Hepatocyte (in vitro differentiated cells): Measurements from ENCODE around the gene FBF1. TPM values are rescaled to one million over a fixed set of nuclear protein-coding genes. Genes with fewer than 3 reads are reported as not detected.

Experiments used
- DNase-seq: peaks from one replicate; pipeline ENCODE4 v3.0.0-alpha.2; 2016; ENCODE audit warnings: low spot score
- H2AFZ ChIP-seq: fragments of 200-600 bp; sonication (generic); 2 replicates; pipeline ENCODE4 v1.6.0; 2016; ENCODE audit warnings: antibody characterized with exemption, mild to moderate bottlenecking
- H3K27ac ChIP-seq: fragments of 200-600 bp; sonication (generic); 2 replicates; pipeline ENCODE4 v1.5.1; 2016; ENCODE audit warnings: mild to moderate bottlenecking
- H3K27me3 ChIP-seq: fragments of 200-600 bp; sonication (generic); 2 replicates; pipeline ENCODE4 v1.6.1; 2016
- H3K36me3 ChIP-seq: fragments of 200-600 bp; sonication (generic); replicated peaks from 2 replicates; pipeline ENCODE4 v1.5.1; 2016; ENCODE audit warnings: low read depth; ENCODE audit not compliant: insufficient read depth
- H3K4me1 ChIP-seq: fragments of 200-600 bp; sonication (generic); 2 replicates; pipeline ENCODE4 v1.5.1; 2016; ENCODE audit warnings: mild to moderate bottlenecking, moderate library complexity; ENCODE audit not compliant: insufficient read depth
- H3K4me2 ChIP-seq: fragments of 200-600 bp; sonication (generic); 2 replicates; pipeline ENCODE4 v1.6.0; 2016
- H3K4me3 ChIP-seq: fragments of 200-600 bp; sonication (generic); 2 replicates; pipeline ENCODE4 v1.5.1; 2016; ENCODE audit warnings: mild to moderate bottlenecking
- H3K79me2 ChIP-seq: fragments of 200-600 bp; sonication (generic); 2 replicates; pipeline ENCODE4 v1.6.0; 2017; ENCODE audit warnings: mild to moderate bottlenecking
- H3K9me2 ChIP-seq: fragments of 200-600 bp; sonication (generic); replicated peaks from 2 replicates; pipeline ENCODE4 v1.6.0; 2017; ENCODE audit warnings: mild to moderate bottlenecking; ENCODE audit not compliant: insufficient read depth
- H3K9me3 ChIP-seq: fragments of 200-600 bp; sonication (generic); 2 replicates; pipeline ENCODE4 v1.5.1; 2016; ENCODE audit warnings: low read depth, mild to moderate bottlenecking
- H4K20me1 ChIP-seq: fragments of 200-600 bp; sonication (generic); 2 replicates; pipeline ENCODE4 v1.6.0; 2016; ENCODE audit warnings: mild to moderate bottlenecking; ENCODE audit not compliant: insufficient read depth, poor library complexity, severe bottlenecking
- EZH2 ChIP-seq: fragments of 200-600 bp; sonication (generic); IDR thresholded peaks from 2 replicates; pipeline ENCODE4 v1.6.1; 2016; ENCODE audit warnings: antibody characterized with exemption, mild to moderate bottlenecking, borderline replicate concordance
- EZH2phosphoT487 ChIP-seq: fragments of 200-600 bp; sonication (generic); IDR thresholded peaks from one replicate; pipeline ENCODE4 v1.6.1; 2018; ENCODE audit warnings: antibody characterized with exemption, mild to moderate bottlenecking, low read depth, moderate library complexity; ENCODE audit not compliant: unreplicated experiment, severe bottlenecking
- WGBS: methylation state at CpG from one replicate; pipeline ENCODE4 v1.1.6; 2016; ENCODE audit warnings: low lambda C conversion rate; ENCODE audit errors: missing lambda C conversion rate; 5-methylcytosine and 5-hydroxymethylcytosine counted together
- polyA plus RNA-seq: library from polyadenylated mRNA; unstranded; fragments of >200 nt; fragmentation: Nextera tagmentation; extraction: Ambion mirVana; gene quantifications from 2 replicates; pipeline ENCODE4 v1.2.1, GENCODE V29; 2016
- total RNA-seq: library from RNA; depleted of rRNA; stranded (reverse); fragments of >200 nt; gene quantifications from 2 replicates; pipeline ENCODE4 v1.2.3, GENCODE V29; 2014
- TF ChIP-seq, protein P1 (sequence below): fragments of 200-600 bp; sonication (generic); IDR thresholded peaks from 2 replicates; pipeline ENCODE4 v1.5.1; 2016; ENCODE audit warnings: antibody characterized with exemption, mild to moderate bottlenecking; ENCODE audit not compliant: poor library complexity

Gene FBF1
- total and polyA plus RNA-seq, 2 experiments from 2014 or later: 6.1 to 9.7 TPM

DNA sequence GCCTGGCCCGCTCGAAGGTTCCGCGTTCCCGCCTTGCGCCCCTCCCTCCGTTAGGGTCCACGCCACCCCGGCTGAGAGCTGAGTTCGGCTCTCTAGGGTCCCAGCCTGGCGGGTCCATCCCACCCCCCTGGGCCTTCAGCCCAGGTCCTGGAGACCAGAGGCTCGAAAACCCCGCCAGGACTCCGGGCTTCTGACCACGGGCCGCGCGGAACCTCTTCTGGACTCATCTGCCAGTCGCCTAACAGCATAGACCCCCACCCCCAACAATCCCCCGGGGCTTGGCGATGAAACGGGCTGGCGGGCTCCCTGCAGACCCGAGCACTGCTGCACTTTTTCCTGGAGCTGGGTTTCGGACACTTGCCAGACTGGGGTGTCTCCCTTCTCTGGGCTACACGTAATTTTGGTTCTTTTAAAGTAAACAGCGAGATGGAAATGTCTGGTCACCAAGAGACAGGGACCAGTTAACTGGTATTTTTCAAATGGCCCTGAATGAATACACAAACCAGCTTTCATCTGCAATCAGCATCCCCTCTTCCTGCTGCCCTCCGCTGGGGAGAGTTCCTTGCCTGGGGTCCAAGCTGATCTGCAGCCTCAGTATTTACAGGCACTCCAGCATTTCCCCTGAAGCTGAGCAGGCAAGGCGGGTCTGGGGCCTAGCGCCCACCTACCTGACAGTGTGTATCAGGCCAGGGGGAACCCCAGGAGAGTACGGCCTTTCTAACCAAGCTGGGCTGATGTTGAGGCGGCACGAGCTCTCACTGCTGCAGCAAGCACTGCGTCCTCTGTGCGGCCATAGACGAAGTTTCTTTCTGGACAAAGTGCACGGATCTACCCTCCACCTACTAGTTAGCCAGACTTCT lies 43.5 kb downstream of the FBF1 start:
- no peak for TF ChIP-seq EZH2
- TF ChIP-seq EZH2phosphoT487: no peak
- Histone ChIP-seq H3K4me1 (peaks cover 11% of the 10 kb centered on the region), H3K36me3 (no peaks in the 10 kb centered on the region), H3K4me2 (peak overlapping the region; percentile 84), H4K20me1 (no peaks in the 10 kb centered on the region), H3K9me2 (no peaks in the 10 kb centered on the region), H3K4me3 (peak overlapping the region; percentile 97), H3K27ac (peak overlapping the region; percentile 97), H2AFZ (no peak overlapping the region), H3K79me2 (peaks cover 15% of the 10 kb centered on the region), H3K9me3 (no peaks in the 10 kb centered on the region), H3K27me3 (no peaks in the 10 kb centered on the region)
- WGBS: 70% methylated on average over 29 of the region's 37 CpGs
- DNase-seq: no peak

DNA sequence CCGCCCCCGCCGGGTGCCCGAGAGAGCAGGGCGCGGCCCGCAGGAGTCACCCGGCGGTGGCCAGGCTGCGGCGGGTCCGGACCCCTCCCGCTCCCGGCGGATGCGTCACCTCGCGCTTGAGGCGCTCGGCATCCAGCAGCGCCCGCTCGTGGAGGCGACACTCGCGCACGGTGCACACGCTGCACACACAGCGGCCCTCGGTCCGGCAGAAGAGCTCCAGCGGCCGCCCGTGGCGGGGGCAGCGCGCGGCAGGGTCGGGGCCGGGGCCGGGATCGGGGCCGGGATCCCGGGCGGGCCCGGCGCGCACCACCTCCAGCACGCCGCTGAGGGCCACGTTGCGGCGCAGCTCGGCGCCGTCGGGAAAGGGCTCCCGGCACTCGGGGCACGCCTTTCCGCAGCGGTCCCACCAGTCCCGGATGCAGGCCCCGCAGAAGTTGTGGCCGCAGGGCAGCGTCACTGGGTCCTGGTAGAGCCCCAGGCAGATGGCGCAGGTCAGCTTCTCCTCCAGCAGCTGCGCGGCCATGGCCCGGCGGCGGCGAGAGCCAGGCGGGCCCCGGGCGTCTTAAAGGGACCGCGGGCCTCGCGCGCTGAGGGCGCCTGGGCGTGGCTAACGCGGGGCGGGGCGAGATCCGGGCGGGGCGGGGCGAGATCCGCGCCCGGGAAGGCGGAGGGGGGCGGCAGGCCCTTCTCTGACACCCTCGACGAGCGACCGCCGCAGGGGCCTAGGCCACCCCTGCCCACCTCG lies 44.3 kb downstream of the FBF1 start, which contains the start of gene TRIM65:
TSS of gene TRIM65 (minus strand) at position 537 of the 745 bp plus-strand sequence. CDS start at position 523, 14 bp downstream.
- Histone ChIP-seq H3K4me2 (peak within 1 kb of the TSS; percentile 84), H3K36me3 (no peaks in the 10 kb centered on the region), H3K79me2 (peaks cover 15% of the 10 kb centered on the region), H2AFZ (peak within 1 kb of the TSS; percentile 89), H3K4me3 (peak within 1 kb of the TSS; percentile 97), H3K9me2 (no peaks in the 10 kb centered on the region), H4K20me1 (no peaks in the 10 kb centered on the region), H3K27me3 (no peaks in the 10 kb centered on the region), H3K27ac (peak within 1 kb of the TSS; percentile 97), H3K9me3 (no peaks in the 10 kb centered on the region), H3K4me1 (peaks cover 11% of the 10 kb centered on the region)
- peak; percentile 94 for DNase-seq
- TF ChIP-seq EZH2: no peak
- TF ChIP-seq, protein P1, sequence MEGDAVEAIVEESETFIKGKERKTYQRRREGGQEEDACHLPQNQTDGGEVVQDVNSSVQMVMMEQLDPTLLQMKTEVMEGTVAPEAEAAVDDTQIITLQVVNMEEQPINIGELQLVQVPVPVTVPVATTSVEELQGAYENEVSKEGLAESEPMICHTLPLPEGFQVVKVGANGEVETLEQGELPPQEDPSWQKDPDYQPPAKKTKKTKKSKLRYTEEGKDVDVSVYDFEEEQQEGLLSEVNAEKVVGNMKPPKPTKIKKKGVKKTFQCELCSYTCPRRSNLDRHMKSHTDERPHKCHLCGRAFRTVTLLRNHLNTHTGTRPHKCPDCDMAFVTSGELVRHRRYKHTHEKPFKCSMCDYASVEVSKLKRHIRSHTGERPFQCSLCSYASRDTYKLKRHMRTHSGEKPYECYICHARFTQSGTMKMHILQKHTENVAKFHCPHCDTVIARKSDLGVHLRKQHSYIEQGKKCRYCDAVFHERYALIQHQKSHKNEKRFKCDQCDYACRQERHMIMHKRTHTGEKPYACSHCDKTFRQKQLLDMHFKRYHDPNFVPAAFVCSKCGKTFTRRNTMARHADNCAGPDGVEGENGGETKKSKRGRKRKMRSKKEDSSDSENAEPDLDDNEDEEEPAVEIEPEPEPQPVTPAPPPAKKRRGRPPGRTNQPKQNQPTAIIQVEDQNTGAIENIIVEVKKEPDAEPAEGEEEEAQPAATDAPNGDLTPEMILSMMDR: peak; percentile 33
- no peak for TF ChIP-seq EZH2phosphoT487
- 1% methylated on average over 35 of the region's 102 CpGs for WGBS

DNA sequence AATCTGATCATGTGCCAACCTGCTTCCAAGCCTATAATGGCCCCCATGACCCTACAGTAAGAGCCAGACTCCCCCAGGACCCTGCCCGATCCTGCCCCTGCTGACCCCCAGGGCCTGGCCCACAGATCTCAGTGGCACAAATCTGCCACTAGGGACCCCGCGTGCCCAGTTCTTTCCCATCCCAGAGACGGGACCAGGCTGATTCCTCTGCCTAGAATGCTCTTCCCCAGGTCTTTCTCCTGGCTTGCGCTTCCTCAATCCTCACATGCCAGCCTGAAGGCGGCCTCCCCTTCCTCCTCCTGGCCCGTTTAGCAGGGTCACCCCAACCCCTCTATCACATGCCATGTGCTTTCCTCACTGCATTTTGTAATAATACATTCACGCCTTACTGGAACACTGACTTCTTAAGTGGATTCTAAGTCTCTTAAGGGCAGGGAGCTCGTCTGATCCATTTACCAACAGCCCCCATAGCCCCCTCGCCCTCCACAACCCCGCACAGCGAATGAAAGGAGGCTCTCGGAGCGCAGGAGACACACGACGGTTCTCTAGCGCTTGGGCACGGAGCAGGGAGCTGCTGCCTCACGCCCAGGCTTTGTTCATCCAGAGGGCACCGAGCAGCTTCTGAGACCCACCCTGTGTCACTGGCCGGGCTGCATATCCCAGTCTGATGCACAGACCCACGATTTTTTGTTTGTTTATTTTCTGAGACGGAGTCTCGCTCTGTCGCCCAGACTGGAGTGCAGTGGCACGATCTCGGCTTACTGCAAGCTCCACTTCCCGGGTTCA lies 45.3 kb downstream of the FBF1 start:
- H4K20me1 ChIP-seq: no peaks in the 10 kb centered on the region
- no peaks in the 10 kb centered on the region for H3K27me3 ChIP-seq
- H3K4me2 ChIP-seq: peak overlapping the region; percentile 84
- H2AFZ ChIP-seq: peak overlapping the region; percentile 89
- peaks cover 11% of the 10 kb centered on the region for H3K4me1 ChIP-seq
- no peaks in the 10 kb centered on the region for H3K9me3 ChIP-seq
- peak overlapping the region; percentile 97 for H3K4me3 ChIP-seq
- peak overlapping the region; percentile 97 for H3K27ac ChIP-seq
- no peaks in the 10 kb centered on the region for H3K36me3 ChIP-seq
- no peaks in the 10 kb centered on the region for H3K9me2 ChIP-seq
- whole genome bisulfite sequencing: 35% methylated on average over 28 of the region's 28 CpGs
- no peak for DNase-seq
- TF ChIP-seq, protein P1: peak; percentile 15
- TF ChIP-seq EZH2phosphoT487: no peak
- H3K79me2 ChIP-seq: peaks cover 15% of the 10 kb centered on the region
